ENCODE data around the gene SLX4.

SLX4 gene

DNA sequence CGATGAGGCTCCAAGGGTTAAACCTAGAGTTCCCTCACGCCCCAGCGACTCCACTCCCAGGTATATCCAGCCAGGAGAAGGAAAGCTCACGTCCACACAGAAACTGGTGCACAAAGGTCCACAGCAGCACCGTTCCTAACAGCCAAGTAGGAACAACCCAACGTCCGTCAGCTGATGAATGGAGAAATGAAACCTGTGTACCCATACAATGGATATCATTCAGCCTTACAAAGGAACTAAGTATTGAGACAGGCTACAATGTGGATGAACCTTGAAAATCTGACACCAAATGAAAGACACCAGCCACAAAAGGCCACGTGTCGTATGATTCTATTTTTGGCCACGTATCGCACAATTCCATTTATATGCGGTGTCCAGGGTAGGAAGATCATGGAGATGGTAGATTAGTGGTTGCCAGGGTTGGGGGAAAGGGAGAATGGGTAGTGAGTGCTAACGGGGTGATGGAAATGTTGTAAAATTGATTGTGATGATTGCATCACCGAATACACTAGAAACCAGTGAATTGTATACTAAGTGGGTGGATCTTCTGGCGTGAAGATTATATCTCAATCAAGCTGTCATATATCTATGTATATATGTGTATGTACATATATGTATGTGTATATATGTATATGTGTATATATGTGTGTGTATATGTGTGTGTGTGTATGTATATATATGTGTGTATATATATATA, 64.3 kb downstream of the SLX4 start:
- no peak for DNase-seq

DNA sequence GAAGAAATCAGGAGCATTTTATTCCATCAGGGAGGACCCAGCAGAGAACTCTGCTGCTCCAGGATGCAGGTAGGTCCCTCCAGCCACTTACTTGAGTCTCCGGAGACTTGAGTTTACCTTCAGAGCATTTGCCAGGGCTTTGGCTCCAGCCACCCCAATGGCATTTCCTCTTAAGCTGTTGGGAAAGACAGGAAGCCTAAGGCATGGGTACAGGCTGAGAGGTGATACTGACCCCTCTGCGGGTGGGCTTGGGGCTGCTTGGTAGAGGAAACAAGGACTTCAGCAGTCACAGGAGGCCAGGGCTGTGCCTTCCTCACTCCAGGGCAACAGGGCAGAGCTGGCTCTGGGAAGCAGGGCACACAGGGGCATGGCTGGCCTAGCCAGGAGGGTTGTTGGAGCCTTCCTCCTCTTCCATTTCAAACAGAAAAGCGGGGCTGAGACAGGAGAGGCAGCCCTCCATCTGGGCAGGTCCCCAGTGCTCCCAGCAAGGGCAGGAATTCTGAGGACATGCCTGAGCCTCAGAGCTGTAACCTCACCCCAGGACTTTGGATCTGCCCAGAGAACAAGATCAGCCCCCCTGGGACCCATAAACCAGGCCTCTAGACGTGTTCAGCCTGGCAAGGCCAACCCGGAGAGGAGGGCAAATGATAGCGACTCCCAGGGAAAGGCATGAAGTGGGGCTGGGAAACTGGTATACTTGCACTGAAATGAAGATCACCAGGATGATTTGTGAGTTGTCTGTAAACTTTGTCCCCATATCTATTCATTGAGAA, 68.6 kb downstream of the SLX4 start:
- no peak for DNase-seq

DNA sequence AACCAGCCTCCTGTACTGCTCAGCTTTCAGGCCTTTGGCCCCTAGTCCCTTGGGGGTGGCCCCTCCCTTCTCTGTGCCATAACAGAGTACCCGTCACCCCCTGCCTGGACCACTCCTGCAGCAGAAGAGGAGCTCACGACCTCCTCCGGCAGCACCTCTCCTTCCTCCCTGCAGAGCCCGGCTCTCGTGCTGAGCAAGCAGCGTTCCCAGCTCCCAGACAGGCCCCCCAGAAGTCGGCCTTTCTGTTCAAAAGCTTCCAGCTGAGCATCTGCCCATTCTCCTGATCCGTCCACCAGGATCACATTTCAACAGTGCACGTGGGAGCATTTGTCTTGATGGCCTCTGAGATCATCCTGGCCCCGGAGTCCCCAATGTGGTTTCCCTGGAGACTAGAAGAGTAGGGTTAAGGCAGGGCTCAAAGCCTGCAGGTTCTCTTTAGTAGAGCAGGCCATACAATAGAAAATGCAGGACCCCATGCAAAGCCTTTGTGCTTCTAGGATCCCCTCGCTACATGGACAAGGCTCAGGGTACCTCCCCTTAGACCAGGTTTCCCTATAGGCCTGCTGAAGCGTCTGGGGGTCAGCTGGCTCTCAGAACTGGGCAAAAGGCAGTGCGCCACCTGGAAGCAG, 69.8 kb downstream of the SLX4 start:
- no peak for DNase-seq

DNA sequence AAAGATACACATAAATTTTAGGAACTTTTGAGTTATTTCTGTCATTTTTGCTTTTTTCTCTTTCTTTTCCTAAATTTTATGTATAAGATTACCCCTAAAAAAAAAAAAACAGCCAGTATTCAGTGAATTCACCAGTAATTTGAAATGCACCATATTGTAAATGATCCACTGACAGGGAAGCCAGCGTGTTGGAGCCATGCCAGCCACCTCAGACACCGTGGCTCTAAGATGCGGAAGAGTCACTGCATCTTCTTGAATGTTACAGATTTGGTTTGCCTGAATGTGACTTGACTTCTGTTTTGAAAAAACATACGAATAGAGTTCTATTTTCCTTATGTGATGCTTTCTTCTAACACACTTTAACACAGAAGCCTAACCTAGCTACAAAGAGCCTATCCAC, 73.2 kb downstream of the SLX4 start:
- no peak for DNase-seq

DNA sequence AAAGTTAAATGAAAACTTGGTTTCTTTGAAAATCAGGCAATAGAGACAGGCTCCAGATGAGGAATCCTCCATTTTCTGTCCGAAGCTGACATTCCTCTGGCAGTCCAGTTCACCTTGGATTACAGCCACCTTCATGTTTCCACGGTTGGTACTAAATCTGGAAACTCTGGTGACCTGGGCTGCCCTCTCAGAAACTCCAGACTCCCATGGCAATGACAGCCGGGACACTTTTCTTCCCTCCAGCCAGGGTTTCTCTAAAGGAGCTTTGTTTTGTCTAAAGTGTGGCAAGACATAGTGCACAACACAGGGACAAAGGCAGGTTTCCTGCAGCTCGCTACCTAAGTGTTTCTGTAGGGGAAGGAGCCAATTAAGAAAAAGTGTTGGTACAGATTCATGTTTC, 74.6 kb downstream of the SLX4 start:
- DNase-seq, result no peak

DNA sequence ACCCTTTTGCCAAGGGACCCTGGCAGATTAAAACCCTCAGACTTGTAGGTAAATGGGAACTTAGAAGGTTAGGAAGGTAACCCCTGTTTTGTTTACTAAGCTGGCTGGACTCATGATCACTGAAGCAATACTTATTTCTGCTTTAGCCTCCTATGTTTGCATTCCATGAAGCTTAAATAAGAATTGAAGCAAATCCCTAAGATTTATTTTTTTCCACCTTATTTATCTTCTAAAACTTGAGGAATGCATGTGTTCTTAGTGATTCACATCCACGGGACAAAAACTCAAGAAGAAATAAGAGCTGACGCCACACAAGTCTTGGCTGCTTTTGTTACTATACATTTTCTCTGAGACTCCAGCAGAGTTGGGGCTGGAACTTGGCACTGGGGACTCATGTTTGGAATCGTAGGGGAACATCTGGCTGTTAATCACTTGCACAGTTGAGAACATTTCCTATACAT, 75.1 kb downstream of the SLX4 start:
- no peak for DNase-seq

DNA sequence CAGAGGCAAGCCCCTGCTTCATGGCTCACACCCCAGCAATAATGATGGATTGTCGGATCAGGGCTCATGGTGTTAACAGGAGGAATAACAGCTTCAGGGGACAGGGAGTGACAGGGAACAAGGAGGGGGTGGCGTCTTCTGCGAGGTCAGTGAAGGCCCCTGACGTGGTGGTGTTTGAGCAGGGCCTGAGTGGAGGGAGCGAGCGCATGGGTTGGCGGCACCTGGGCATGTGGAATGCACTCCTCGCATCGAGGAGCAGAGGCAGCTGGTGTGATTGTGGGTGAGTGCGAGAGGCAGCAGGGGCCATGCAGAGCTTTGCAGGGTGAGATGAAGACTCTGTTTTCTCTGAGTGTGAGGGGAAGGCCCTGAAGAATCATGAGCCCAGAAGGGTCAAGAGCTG, 77.3 kb downstream of the SLX4 start:
- DNase-seq, result no peak

DNA sequence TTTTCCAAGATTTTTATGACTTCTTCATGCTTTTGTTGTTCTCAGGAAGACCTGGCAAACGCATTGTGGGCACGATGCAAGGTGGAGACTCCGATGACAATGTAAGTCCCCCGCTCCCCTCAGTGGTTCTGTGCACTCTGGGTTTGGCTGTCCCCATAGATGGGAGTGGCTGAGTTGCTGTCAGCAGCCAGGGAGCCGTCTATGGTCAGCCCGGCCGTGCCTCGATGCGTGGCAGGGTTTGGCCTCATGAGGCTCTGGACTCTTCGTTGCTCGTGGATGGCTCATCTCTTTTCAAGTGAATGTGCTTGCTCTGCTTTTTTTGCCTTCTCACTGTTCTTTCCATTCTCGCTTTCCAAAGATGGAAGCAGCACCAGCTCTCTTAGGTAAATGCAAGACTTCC, 78.7 kb downstream of the SLX4 start:
- DNase-seq, result no peak
